ENCODE data around the gene MPP2.

The MPP2 gene

GRCh38 chr17:43856141-43856540, 51.2 kb downstream of the MPP2 start:
- DNase-seq (ENCODE audit: low read depth), result no peak
- TF ChIP-seq CTCF (IDR thresholded peaks at IDR 0.05; ENCODE audit: insufficient read depth, low read depth, low read length, missing control alignments), result no peak
- no peak overlapping the region for H3K4me3 ChIP-seq (ENCODE audit: low read depth, low read length)

- no peak for TF ChIP-seq CTCF (IDR thresholded peaks at IDR 0.05; ENCODE audit: insufficient read depth, low read depth, low read length, missing control alignments)
- H3K4me3 ChIP-seq (ENCODE audit: low read depth, low read length), result no peak overlapping the region
- no peak for DNase-seq (ENCODE audit: low read depth)
These were observed 52.3 kb downstream of the MPP2 start for GRCh38 chr17:43855061-43855460.

GRCh38 chr17:43854498-43854897, 52.8 kb downstream of the MPP2 start:
- TF ChIP-seq CTCF (IDR thresholded peaks at IDR 0.05; ENCODE audit: insufficient read depth, low read depth, low read length, missing control alignments), result no peak
- H3K4me3 ChIP-seq (ENCODE audit: low read depth, low read length), result no peak overlapping the region
- DNase-seq (ENCODE audit: low read depth), result no peak

GRCh38 chr17:43853546-43853945, 53.8 kb downstream of the MPP2 start:
- no peak for TF ChIP-seq CTCF (IDR thresholded peaks at IDR 0.05; ENCODE audit: insufficient read depth, low read depth, low read length, missing control alignments)
- DNase-seq (ENCODE audit: low read depth), result no peak
- H3K4me3 ChIP-seq (ENCODE audit: low read depth, low read length), result no peak overlapping the region

- DNase-seq (ENCODE audit: low read depth), result no peak
- no peak overlapping the region for H3K4me3 ChIP-seq (ENCODE audit: low read depth, low read length)
- TF ChIP-seq CTCF (IDR thresholded peaks at IDR 0.05; ENCODE audit: insufficient read depth, low read depth, low read length, missing control alignments), result no peak
These were observed 54.8 kb downstream of the MPP2 start for GRCh38 chr17:43852571-43852970.

- TF ChIP-seq CTCF (IDR thresholded peaks at IDR 0.05; ENCODE audit: insufficient read depth, low read depth, low read length, missing control alignments), result no peak
- H3K4me3 ChIP-seq (ENCODE audit: low read depth, low read length), result no peak overlapping the region
- no peak for DNase-seq (ENCODE audit: low read depth)
These were observed 58.2 kb downstream of the MPP2 start for GRCh38 chr17:43849116-43849515.

- DNase-seq (ENCODE audit: low read depth), result no peak
- no peak overlapping the region for H3K4me3 ChIP-seq (ENCODE audit: low read depth, low read length)
- no peak for TF ChIP-seq CTCF (IDR thresholded peaks at IDR 0.05; ENCODE audit: insufficient read depth, low read depth, low read length, missing control alignments)
These were observed 58.7 kb downstream of the MPP2 start for GRCh38 chr17:43848601-43849000.
